PC-3 (cell line): Measurements from ENCODE around the gene FAM222A. TPM values are rescaled to one million over a fixed set of nuclear protein-coding genes. Genes with fewer than 3 reads are reported as not detected.

ENCODE experiments used
- ATAC-seq: fragments of 200-7000 bp; cut with Tn5 transposase; 2 replicates; pipeline ENCODE4 v1.9.1; 2020; ENCODE audit warnings: mild to moderate bottlenecking, moderate library complexity
- BruUV-seq: library from RNA; stranded (reverse); fragments of 400-500 nt; replicated peaks from 2 replicates; lab custom pipeline; 2021; lab: Mats Ljungman, UMichigan
- CTCF ChIA-PET: fragments of 300-600 bp; sonication (Branson Sonifier 250); formaldehyde crosslinking; loops from one replicate; lab custom pipeline; 2022; ENCODE audit warnings: antibody characterized with exemption; lab: Charles Lee
- POLR2A ChIA-PET: fragments of 300-600 bp; sonication (Branson Sonifier 250); formaldehyde crosslinking; loops from one replicate; lab custom pipeline; 2022; ENCODE audit warnings: antibody characterized with exemption; ENCODE audit not compliant: unreplicated experiment; lab: Charles Lee
- DNase-seq: peaks from one replicate; pipeline ENCODE4 v3.0.0-alpha.2; 2015
- H2AFZ ChIP-seq: fragments of 300-600 bp; sonication (generic); 2 replicates; pipeline ENCODE4 v1.6.0; 2016; ENCODE audit warnings: antibody characterized with exemption, low read length
- H3F3A ChIP-seq: fragments of 300-600 bp; sonication (generic); one replicate; pipeline ENCODE4 v1.6.0; 2017; ENCODE audit warnings: antibody characterized with exemption, low read length, control low read depth, mild to moderate bottlenecking; ENCODE audit not compliant: unreplicated experiment
- H3K27ac ChIP-seq: fragments of 300-600 bp; sonication (generic); 2 replicates; pipeline ENCODE4 v1.5.1; 2016; ENCODE audit warnings: mild to moderate bottlenecking, low read length
- H3K27me3 ChIP-seq: fragments of 300-600 bp; sonication (generic); 2 replicates; pipeline ENCODE4 v1.6.1; 2016; ENCODE audit warnings: low read length, mixed read lengths
- H3K36me3 ChIP-seq: fragments of 300-600 bp; sonication (generic); 2 replicates; pipeline ENCODE4 v1.6.1; 2016; ENCODE audit warnings: low read depth, mixed run types, low read length, mixed read lengths
- H3K4me1 ChIP-seq: fragments of 300-600 bp; sonication (generic); 2 replicates; pipeline ENCODE4 v1.5.1; 2016; ENCODE audit warnings: low read length; ENCODE audit not compliant: insufficient read depth
- H3K4me2 ChIP-seq: fragments of 300-600 bp; sonication (generic); 2 replicates; pipeline ENCODE4 v1.6.0; 2016; ENCODE audit warnings: low read length
- H3K4me3 ChIP-seq: fragments of 300-600 bp; sonication (generic); 2 replicates; pipeline ENCODE4 v1.5.1; 2016; ENCODE audit warnings: mild to moderate bottlenecking, low read length, mixed read lengths
- H3K79me2 ChIP-seq: fragments of 300-600 bp; sonication (generic); 2 replicates; pipeline ENCODE4 v1.6.1; 2017; ENCODE audit warnings: low read length, mixed read lengths
- H3K9ac ChIP-seq: fragments of 300-600 bp; sonication (generic); 2 replicates; pipeline ENCODE4 v1.6.0; 2016; ENCODE audit warnings: mild to moderate bottlenecking, low read length
- H3K9me2 ChIP-seq: fragments of 300-600 bp; sonication (generic); replicated peaks from 2 replicates; pipeline ENCODE4 v1.6.1; 2016; ENCODE audit warnings: mixed run types, low read length, mixed read lengths
- H3K9me3 ChIP-seq: fragments of 300-600 bp; sonication (generic); 2 replicates; pipeline ENCODE4 v1.6.1; 2016; ENCODE audit warnings: low read length, mixed read lengths
- H4K20me1 ChIP-seq: fragments of 300-600 bp; sonication (generic); 2 replicates; pipeline ENCODE4 v1.6.1; 2016; ENCODE audit warnings: low read length, mixed read lengths
- EZH2 ChIP-seq: fragments of 300-600 bp; sonication (generic); IDR thresholded peaks from one replicate; pipeline ENCODE4 v1.6.1; 2017; ENCODE audit warnings: antibody characterized with exemption, mild to moderate bottlenecking, low read length; ENCODE audit not compliant: unreplicated experiment
- EZH2phosphoT487 ChIP-seq: fragments of 300-600 bp; sonication (generic); IDR thresholded peaks from 2 replicates; pipeline ENCODE4 v1.6.1; 2018; ENCODE audit warnings: mild to moderate bottlenecking, antibody characterized with exemption, low read length, borderline replicate concordance
- intact Hi-C: fragments of 100-400 bp; cut with micrococcal nuclease; formaldehyde crosslinking; loops from 2 replicates; pipeline ENCODE4 v1.9.0; 2023
- total RNA-seq: library from RNA; depleted of rRNA; stranded (reverse); fragments of >200 nt; gene quantifications from 2 replicates; pipeline ENCODE4 v1.2.3, GENCODE V29; 2014
- TF ChIP-seq, protein P1 (sequence below): fragments of 300-600 bp; sonication (generic); conservative IDR thresholded peaks from 2 replicates; pipeline ENCODE4 v1.5.1; 2017; ENCODE audit warnings: antibody characterized with exemption, low read depth, mild to moderate bottlenecking, low read length

FAM222A gene
- total RNA-seq, 1 experiment from 2014 or later, result 11.7 TPM

DNA sequence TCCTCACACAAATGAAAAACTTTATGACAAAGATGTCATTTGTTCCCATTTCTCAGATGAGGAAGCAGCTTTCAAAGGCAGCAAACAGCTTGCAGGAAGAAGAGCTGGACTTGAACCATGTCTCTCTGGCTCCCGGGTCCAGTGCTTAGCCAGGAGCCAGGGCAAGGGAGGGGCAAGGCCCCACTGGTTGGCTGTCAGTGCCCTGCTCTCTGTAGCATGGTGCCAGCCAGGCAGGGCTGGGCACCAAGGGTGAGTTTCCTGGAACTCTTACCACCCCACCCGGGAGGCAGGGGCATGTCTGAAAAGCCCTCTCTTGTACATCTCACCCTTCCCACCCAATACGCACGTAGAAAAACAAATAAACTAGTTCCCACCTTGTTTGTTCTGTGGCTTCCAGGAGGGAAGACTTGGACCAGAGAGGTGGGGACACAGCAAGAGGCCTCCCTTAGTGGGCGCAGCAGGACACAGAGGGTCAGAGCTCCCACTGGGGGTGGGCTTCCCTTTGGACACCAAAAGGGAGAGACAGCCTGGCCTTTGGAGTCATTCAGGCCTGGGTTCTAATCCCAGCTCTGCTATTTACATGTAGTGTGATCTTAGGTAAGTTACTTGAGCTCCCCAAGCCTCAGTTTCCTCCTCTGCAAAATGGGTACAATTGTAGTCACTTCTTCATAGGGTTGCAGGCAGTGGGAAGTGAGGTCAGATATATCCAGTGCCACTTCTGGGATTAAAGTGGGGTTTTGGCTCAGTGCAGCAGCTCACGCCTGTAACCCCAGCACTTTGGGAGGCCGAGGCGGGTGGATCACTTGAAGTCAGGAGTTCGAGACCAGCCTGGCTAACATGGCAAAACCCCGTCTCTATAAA, 102.4 kb downstream of the FAM222A start:
- intact Hi-C loops, result no loop called here
- Histone ChIP-seq H3K4me2 (no peak overlapping the region), H3K79me2 (no peaks in the 10 kb centered on the region), H3K27ac (no peak overlapping the region), H3K4me3 (no peak overlapping the region), H4K20me1 (no peaks in the 10 kb centered on the region), H3K27me3 (no peaks in the 10 kb centered on the region), H3K9me3 (no peaks in the 10 kb centered on the region), H3K9ac (no peak overlapping the region), H3K9me2 (no peaks in the 10 kb centered on the region), H3F3A (no peaks in the 10 kb centered on the region), H3K36me3 (no peaks in the 10 kb centered on the region), H3K4me1 (peaks cover 10% of the 10 kb centered on the region), H2AFZ (no peak overlapping the region)
- DNase-seq, result no peak
- ChIA-PET POLR2A (no interaction called here), CTCF (no interaction called here)
- TF ChIP-seq, protein P1, sequence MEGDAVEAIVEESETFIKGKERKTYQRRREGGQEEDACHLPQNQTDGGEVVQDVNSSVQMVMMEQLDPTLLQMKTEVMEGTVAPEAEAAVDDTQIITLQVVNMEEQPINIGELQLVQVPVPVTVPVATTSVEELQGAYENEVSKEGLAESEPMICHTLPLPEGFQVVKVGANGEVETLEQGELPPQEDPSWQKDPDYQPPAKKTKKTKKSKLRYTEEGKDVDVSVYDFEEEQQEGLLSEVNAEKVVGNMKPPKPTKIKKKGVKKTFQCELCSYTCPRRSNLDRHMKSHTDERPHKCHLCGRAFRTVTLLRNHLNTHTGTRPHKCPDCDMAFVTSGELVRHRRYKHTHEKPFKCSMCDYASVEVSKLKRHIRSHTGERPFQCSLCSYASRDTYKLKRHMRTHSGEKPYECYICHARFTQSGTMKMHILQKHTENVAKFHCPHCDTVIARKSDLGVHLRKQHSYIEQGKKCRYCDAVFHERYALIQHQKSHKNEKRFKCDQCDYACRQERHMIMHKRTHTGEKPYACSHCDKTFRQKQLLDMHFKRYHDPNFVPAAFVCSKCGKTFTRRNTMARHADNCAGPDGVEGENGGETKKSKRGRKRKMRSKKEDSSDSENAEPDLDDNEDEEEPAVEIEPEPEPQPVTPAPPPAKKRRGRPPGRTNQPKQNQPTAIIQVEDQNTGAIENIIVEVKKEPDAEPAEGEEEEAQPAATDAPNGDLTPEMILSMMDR, result no peak
- TF ChIP-seq EZH2phosphoT487 (no peak), EZH2 (no peak)
- BruUV-seq, result no TSS peak
- no peak for ATAC-seq

DNA sequence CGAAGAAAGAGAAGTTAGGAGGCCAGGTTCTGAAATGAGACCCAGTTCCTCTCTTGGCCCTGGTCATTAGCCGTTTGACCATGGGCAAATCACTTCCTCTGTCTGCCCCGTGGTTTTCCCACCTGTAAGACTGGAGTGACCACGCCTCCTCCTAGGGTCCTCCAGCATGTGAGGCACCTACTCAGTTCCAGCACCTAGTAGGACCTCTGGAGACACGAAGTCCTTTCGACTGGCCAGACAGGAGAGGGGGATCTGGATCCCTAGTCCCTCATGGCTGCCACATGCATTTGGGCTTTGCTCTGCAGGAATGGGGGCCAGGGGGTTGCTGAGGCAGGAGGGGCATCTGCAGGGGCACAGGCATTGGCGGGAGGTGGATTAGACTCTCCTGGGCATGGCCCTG, 103.2 kb downstream of the FAM222A start:
- ATAC-seq (no peak), DNase-seq (no peak)
- no TSS peak for BruUV-seq
- intact Hi-C loops, result no loop called here
- no peaks in the 10 kb centered on the region for H3K79me2 ChIP-seq
- H4K20me1 ChIP-seq, result no peaks in the 10 kb centered on the region
- CTCF ChIA-PET, result no interaction called here
- no peak overlapping the region for H3K9ac ChIP-seq
- TF ChIP-seq EZH2phosphoT487 (no peak), EZH2 (no peak)
- TF ChIP-seq, protein P1, result no peak
- H3K27ac ChIP-seq, result no peak overlapping the region
- no peak overlapping the region for H2AFZ ChIP-seq
- H3K4me3 ChIP-seq, result no peak overlapping the region
- POLR2A ChIA-PET, result no interaction called here
- H3K36me3 ChIP-seq, result no peaks in the 10 kb centered on the region
- H3K4me2 ChIP-seq, result no peak overlapping the region
- no peaks in the 10 kb centered on the region for H3K9me3 ChIP-seq
- no peaks in the 10 kb centered on the region for H3F3A ChIP-seq
- H3K4me1 ChIP-seq, result peaks cover 10% of the 10 kb centered on the region
- H3K9me2 ChIP-seq, result no peaks in the 10 kb centered on the region
- no peaks in the 10 kb centered on the region for H3K27me3 ChIP-seq

DNA sequence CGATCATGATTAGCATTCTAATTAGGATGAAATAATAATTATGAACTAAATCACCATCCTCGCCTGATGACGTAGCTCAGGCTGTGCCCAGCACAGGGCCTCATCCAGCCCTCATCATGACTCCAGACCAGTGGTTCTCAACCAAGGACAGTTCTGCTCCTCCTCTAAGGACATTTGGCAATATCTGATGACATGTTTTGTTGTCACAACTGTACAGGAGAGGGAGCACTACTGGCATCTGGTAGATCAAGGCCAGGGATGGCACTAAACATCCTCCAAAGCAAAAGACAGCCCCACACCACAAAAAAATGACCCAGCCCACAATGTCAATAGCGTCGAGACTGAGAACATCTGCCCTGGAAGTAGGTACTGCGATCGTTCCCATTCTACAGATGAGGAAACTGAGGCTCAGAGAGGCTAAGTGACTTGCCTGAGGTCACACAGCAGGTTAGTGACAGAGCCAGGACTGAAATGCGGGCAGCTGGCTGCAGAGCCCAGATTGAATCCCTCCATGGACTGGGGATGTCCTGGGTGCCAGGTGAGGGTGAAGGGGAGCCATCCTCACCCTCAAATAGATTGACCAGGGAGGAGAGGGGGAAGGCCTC, 104.1 kb downstream of the FAM222A start:
- no peak for DNase-seq
- no peak overlapping the region for H3K27ac ChIP-seq
- H3K36me3 ChIP-seq, result no peaks in the 10 kb centered on the region
- no peaks in the 10 kb centered on the region for H3K79me2 ChIP-seq
- no peaks in the 10 kb centered on the region for H4K20me1 ChIP-seq
- no peaks in the 10 kb centered on the region for H3F3A ChIP-seq
- no peak overlapping the region for H3K9ac ChIP-seq
- no peaks in the 10 kb centered on the region for H3K27me3 ChIP-seq
- POLR2A ChIA-PET, result no interaction called here
- no peak for TF ChIP-seq EZH2
- TF ChIP-seq, protein P1, result no peak
- no peak for TF ChIP-seq EZH2phosphoT487
- ATAC-seq, result no peak
- H3K4me3 ChIP-seq, result no peak overlapping the region
- CTCF ChIA-PET, result no interaction called here
- H2AFZ ChIP-seq, result no peak overlapping the region
- intact Hi-C loops, result no loop called here
- peaks cover 16% of the 10 kb centered on the region for H3K4me1 ChIP-seq
- no peaks in the 10 kb centered on the region for H3K9me3 ChIP-seq
- H3K9me2 ChIP-seq, result no peaks in the 10 kb centered on the region
- no TSS peak for BruUV-seq
- no peak overlapping the region for H3K4me2 ChIP-seq
